CD4-positive, alpha-beta T cell treated with Interleukin-17A for 4 hours (primary cell): Measurements from ENCODE around the gene IKBKE.

Experiments
- DNase-seq: peaks from one replicate; pipeline ENCODE4 v3.0.0-alpha.2; 2020; ENCODE audit warnings: mixed read lengths

IKBKE gene

DNA sequence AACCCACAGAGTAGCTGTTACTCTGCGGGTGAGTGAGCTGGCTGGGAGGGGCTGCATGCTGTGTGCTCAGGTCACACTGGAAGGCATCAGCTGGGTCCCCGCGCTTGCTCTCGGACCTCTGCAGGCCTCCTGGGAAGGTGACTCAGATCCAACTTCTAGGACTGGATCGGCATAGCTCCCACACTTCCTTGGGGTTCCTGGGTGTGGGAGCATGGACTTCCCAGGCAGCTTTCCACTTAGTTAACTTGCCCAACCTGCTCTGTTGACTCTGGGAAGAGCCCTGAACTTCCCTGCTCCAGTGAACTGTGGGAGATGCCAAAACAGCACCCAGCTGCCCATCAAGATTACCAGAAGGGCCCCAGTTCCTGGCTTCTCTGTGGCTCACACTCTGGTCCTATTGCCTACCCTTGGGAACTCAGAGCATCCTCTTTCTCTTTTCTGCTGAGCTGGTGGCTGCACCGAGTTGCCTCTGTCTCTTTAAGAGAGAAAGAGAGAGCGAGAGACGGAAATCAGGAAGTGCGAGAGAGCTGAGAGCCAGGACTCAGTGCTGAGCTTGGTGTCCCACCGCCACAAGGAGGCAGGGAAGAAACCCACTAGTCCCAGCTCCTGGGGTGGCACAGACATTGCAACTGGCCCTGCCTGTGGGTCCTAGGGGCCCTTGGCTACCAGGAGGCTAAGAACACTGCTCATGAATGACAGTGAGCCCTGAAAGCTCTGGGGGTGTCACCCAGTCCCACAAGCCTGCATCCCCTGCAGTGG, at the start of gene IKBKE:
Gene IKBKE, plus strand, starts transcription at position 544 of the 759 bp plus-strand sequence. CDS start 2,752 bp downstream, outside the sequence.
- peak; percentile 63 for DNase-seq

- DNase-seq: no peak
These were observed 48.5 kb upstream of the IKBKE start for GRCh38 chr1:206421616-206422340.

DNA sequence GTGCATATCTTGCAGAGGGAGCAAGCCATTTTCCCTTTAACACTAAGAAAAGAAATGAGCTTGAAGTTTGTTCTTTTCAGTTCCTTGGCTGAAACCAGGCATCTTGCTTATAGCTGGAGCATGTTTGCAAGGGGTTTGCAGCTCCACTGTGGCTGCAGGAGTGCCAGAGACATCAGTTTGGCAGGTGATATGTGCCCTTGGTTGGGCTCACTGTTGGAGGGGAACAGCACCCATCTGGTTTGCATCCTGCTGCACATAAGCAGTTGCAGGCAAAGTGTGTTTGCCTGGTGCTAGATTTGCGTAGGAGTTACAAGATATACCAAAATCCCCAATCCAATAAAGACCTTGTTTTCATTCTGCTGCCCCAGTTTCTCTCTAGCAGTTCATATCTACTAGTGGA, 47.8 kb upstream of the IKBKE start:
- DNase-seq: no peak

GRCh38 chr1:206427291-206427690, 43.0 kb upstream of the IKBKE start:
- DNase-seq: no peak

DNA sequence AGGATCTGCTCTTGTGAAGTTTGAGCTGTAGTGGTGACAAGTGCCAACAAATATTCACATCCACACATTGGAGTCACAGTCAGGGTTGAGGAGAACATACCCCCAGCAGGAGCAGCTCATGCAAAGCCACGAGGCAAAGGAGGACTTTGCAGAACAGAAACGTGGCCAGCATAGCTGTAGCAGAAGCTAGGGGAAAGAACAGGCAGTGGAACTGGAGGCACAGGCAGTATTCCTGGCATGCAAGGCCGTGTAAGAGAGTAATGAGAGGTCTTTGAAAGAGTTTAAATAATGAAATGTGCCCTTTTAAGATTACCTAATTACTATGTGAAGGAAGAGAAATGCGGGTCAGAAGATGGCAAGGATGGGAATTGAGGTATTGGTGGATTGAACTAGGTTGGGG, 40.9 kb upstream of the IKBKE start:
- no peak for DNase-seq

DNA sequence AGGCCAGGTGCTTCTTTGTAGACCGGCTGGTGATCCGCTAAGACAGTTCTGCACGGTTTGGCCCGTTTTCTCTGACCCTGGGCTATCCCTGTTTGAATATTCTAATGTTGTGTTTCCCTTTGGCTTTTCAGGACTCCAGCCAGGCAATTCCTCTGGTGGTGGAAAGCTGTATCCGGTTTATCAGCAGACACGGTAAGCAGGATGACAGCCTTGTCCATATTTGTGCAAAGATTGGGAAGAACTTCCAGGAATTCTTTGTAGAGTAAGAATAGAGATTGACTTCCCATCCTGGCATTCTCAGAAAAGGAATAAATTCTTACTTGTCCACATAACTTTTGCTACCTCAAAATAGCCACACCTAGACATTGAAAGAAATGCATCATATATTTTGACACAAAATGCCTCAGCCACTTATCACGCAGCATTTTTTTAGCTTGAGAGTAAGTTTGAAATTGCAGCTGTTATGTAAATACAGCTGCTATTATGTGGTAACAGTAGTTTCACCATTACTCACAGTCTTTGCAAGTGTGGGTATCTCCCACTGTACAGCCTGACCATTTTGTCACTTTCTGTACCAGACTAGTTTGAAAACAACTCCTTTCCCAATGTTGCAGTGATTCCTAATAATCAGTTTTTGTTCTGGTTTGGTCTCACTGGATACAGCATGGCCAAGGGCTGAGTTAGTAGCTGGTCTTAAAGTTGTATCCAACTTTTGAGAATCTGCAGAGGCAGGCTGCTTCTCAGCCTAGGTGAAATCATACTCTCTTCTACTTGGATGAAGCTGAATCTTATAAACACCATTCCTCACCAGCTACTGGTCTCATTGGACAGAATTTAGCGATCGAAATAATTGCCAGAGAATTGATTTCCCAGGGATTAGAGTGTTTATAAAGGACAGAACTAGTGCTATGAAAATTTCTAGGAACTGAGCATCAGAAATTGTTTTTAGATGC, 40.0 kb upstream of the IKBKE start:
- DNase-seq: no peak

DNA sequence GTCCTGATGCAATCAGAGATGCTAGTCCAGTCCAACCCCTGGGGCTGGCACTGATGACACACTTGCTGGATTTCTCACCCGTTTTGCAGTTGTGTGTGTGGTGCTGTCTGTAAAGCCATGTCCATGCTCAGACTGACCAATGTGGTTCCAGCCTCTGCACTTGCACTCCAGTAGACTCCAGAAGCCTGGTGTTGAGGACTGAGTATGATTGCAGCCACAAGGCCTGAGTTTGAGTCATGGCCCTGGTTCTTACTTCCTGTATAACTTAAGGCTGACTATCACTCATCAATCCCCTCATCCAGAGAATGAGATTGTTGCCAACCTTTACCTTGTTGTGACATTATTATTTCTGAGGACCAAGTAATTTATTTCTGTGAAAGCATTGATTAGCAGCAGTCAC, 34.8 kb upstream of the IKBKE start:
- no peak for DNase-seq

DNA sequence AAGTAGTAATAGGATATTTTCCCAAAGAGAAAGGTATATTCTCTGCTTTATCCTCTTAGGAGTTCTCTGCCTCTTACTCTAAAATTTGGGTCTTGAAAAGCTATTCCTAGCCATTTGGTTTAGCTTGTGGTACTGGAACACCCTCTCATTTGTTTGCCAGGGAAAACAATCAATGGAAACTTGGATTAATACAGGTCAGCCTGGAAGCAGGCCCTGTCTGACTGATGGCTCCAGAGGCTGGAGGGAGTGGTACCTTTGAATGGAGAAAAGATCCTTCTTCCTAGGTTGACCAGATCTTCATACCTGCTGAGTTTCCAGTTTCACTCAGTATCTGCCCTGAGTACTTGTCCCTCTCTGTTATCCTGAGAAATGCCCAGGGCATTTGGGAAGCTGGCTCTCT, 31.7 kb upstream of the IKBKE start:
- no peak for DNase-seq

DNA sequence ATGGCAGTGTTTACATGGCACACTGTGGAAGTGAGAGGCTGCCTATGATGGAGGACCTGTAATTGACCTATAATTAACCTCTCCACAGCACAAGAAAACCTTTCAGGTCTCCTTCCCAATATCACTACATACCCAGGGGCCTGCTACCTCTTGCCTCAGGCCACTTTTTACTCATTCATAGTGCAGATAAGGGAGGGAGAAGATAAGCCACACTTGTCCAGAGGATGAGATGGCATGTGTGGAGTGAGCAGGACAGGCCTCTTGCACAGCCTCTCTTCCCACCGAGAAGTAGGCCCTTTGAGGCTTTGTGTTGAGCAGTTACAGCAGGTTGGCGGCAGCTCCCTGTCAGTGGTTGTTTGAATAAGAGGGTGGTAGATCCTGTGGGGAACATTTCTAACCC, 31.1 kb upstream of the IKBKE start:
- DNase-seq: no peak

GRCh38 chr1:206441336-206441967, 28.8 kb upstream of the IKBKE start:
- DNase-seq: no peak

- DNase-seq: no peak
These were observed 28.2 kb upstream of the IKBKE start for GRCh38 chr1:206442101-206442500.

DNA sequence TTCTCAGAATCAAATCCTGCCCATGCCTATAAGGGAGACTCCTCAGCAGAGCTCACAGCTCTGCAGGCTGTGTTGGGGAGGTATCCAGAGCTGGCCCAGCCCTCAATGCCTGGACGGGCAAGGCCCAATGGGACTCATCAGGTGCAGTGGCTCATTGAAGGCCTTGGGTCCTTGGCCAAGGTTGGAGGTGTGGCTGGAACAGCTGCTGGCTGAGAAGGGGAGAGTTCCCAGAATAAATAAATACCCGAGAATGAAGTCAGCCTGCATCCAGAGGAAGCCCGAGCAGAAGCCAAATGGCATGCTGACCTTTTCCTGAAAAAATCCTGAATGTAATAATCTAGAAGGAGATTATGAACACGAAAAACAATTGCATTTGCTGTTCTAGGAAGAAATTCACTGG, 25.2 kb upstream of the IKBKE start:
- no peak for DNase-seq

DNA sequence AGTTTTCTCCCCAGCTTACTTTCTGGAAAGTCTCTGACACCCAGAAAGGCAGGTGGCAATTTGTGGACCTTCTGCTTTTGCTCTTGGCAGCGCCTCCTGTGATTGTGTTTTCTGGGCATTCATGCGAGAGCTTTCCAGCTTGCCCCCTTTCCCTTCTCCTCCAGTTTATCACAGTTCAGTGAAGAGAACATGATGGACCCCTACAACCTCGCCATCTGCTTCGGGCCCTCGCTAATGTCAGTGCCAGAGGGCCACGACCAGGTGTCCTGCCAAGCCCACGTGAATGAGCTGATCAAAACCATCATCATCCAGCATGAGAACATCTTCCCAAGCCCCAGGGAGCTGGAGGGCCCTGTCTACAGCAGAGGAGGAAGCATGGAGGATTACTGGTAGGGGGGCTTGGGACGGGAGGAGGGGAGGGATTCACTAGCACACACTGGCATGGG, 24.3 kb upstream of the IKBKE start:
- no peak for DNase-seq

DNA sequence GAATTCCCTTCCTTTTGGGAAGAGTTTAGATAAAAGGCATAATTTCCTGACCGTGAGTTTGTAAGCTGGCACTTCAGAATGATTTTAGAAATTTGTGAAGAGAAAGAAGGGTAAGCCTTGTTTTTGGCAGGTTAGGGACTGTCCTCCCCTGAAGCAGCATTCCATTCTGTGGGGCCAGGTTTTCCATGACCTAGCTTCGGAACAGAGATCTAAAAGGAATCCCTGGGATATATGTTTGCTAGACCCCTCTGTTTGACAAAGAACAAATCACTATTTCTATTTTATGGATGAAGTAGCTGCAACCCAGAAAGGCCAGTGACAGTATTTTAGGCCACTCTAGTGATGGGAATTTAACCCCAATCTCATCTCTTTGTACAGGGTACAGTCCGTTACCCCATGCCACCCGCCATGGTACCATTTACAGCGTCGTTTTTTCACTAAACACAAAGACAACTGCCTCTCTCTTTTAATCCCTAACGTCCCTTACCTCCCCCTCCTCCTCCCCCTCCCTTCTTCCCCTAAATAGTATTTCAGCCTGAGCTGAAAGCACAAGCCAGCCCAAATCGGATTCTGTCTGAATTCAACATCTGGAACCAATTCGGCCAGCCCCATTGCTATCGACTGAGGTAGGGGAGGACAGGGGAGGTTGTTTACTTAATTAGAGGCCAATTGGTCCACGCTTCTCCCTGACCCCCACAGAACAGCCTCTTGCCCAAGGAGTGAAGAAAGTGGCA, 23.4 kb upstream of the IKBKE start:
- DNase-seq: no peak

- DNase-seq: no peak
These were observed 22.9 kb upstream of the IKBKE start for GRCh38 chr1:206447422-206447765.

DNA sequence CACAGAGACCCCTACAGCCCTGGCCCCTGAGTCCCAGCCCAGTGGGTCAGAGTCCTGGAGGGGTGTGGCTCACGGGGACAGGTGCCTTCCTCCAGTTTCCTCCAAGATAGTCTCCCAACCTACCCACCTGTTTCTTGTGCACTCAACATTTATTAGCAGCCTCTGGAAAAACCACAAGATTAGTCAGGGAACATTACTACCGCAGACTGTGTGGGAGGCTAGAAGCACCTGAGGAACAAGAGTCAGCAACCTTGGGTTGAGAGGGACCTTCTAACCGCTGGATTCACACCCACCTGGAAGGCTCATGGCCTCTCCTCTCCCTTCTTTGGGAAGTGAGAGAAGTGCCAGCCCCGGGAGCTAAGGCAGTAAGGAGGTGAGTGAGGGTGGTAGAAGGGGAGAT, 22.5 kb upstream of the IKBKE start:
- no peak for DNase-seq

- no peak for DNase-seq
These were observed 21.8 kb upstream of the IKBKE start for GRCh38 chr1:206448471-206448870.

DNA sequence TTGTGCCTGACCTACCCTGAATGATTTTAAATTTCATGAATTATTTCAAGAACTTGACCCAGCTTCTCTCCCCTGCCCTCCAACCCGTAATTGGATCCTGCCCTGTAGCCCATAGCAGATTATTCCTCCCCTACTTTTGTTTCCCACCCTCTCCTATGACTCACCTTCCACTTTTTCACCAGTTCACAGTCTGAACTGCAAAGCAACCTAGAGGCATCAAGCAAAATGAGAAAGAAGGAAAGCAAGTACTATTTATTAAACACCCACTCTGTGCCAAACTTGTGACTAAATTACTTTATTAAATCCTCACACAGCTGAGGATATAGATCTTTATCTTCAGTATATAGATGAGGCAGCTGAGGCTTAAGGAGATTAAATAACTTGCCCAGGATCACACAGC, 20.7 kb upstream of the IKBKE start:
- DNase-seq: no peak

GRCh38 chr1:206450281-206450680, 20.0 kb upstream of the IKBKE start:
- DNase-seq: no peak

GRCh38 chr1:206451134-206451686, 19.1 kb upstream of the IKBKE start:
- no peak for DNase-seq

- no peak for DNase-seq
These were observed 17.2 kb upstream of the IKBKE start for GRCh38 chr1:206453111-206453510.

DNA sequence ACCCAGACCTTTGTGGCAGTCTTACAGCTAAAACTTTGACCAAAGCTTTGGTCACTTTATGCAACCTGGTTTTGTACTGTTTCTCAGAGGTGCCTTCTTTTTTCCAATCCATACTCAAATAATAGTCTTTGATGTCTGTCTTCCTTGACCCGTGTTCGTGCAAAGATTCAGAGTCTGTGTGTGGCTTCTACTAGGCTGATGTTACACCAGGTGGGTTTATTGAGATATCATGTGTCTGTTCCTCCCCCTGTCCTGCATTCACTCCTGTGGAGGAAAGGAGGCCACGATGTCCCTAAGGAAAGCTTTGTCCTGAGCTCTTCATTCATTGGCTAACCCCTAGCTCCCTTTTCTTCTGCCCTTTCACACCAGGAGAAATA, 15.0 kb upstream of the IKBKE start:
- no peak for DNase-seq
